PC-3 (cell line): Measurements from ENCODE around the gene NUDT8. TPM values are rescaled to one million over a fixed set of nuclear protein-coding genes. Genes with fewer than 3 reads are reported as not detected.

Experiments
- ATAC-seq: fragments of 200-7000 bp; cut with Tn5 transposase; 2 replicates; pipeline ENCODE4 v1.9.1; 2020; ENCODE audit warnings: mild to moderate bottlenecking, moderate library complexity
- BruUV-seq: library from RNA; stranded (reverse); fragments of 400-500 nt; replicated peaks from 2 replicates; lab custom pipeline; 2021; lab: Mats Ljungman, UMichigan
- CTCF ChIA-PET: fragments of 300-600 bp; sonication (Branson Sonifier 250); formaldehyde crosslinking; loops from one replicate; lab custom pipeline; 2022; ENCODE audit warnings: antibody characterized with exemption; lab: Charles Lee
- POLR2A ChIA-PET: fragments of 300-600 bp; sonication (Branson Sonifier 250); formaldehyde crosslinking; loops from one replicate; lab custom pipeline; 2022; ENCODE audit warnings: antibody characterized with exemption; ENCODE audit not compliant: unreplicated experiment; lab: Charles Lee
- DNase-seq: peaks from one replicate; pipeline ENCODE4 v3.0.0-alpha.2; 2015
- H2AFZ ChIP-seq: fragments of 300-600 bp; sonication (generic); 2 replicates; pipeline ENCODE4 v1.6.0; 2016; ENCODE audit warnings: antibody characterized with exemption, low read length
- H3F3A ChIP-seq: fragments of 300-600 bp; sonication (generic); one replicate; pipeline ENCODE4 v1.6.0; 2017; ENCODE audit warnings: antibody characterized with exemption, low read length, control low read depth, mild to moderate bottlenecking; ENCODE audit not compliant: unreplicated experiment
- H3K27ac ChIP-seq: fragments of 300-600 bp; sonication (generic); 2 replicates; pipeline ENCODE4 v1.5.1; 2016; ENCODE audit warnings: mild to moderate bottlenecking, low read length
- H3K27me3 ChIP-seq: fragments of 300-600 bp; sonication (generic); 2 replicates; pipeline ENCODE4 v1.6.1; 2016; ENCODE audit warnings: low read length, mixed read lengths
- H3K36me3 ChIP-seq: fragments of 300-600 bp; sonication (generic); 2 replicates; pipeline ENCODE4 v1.6.1; 2016; ENCODE audit warnings: low read depth, mixed run types, low read length, mixed read lengths
- H3K4me1 ChIP-seq: fragments of 300-600 bp; sonication (generic); 2 replicates; pipeline ENCODE4 v1.5.1; 2016; ENCODE audit warnings: low read length; ENCODE audit not compliant: insufficient read depth
- H3K4me2 ChIP-seq: fragments of 300-600 bp; sonication (generic); 2 replicates; pipeline ENCODE4 v1.6.0; 2016; ENCODE audit warnings: low read length
- H3K4me3 ChIP-seq: fragments of 300-600 bp; sonication (generic); 2 replicates; pipeline ENCODE4 v1.5.1; 2016; ENCODE audit warnings: mild to moderate bottlenecking, low read length, mixed read lengths
- H3K79me2 ChIP-seq: fragments of 300-600 bp; sonication (generic); 2 replicates; pipeline ENCODE4 v1.6.1; 2017; ENCODE audit warnings: low read length, mixed read lengths
- H3K9ac ChIP-seq: fragments of 300-600 bp; sonication (generic); 2 replicates; pipeline ENCODE4 v1.6.0; 2016; ENCODE audit warnings: mild to moderate bottlenecking, low read length
- H3K9me2 ChIP-seq: fragments of 300-600 bp; sonication (generic); replicated peaks from 2 replicates; pipeline ENCODE4 v1.6.1; 2016; ENCODE audit warnings: mixed run types, low read length, mixed read lengths
- H3K9me3 ChIP-seq: fragments of 300-600 bp; sonication (generic); 2 replicates; pipeline ENCODE4 v1.6.1; 2016; ENCODE audit warnings: low read length, mixed read lengths
- H4K20me1 ChIP-seq: fragments of 300-600 bp; sonication (generic); 2 replicates; pipeline ENCODE4 v1.6.1; 2016; ENCODE audit warnings: low read length, mixed read lengths
- EZH2 ChIP-seq: fragments of 300-600 bp; sonication (generic); IDR thresholded peaks from one replicate; pipeline ENCODE4 v1.6.1; 2017; ENCODE audit warnings: antibody characterized with exemption, mild to moderate bottlenecking, low read length; ENCODE audit not compliant: unreplicated experiment
- EZH2phosphoT487 ChIP-seq: fragments of 300-600 bp; sonication (generic); IDR thresholded peaks from 2 replicates; pipeline ENCODE4 v1.6.1; 2018; ENCODE audit warnings: mild to moderate bottlenecking, antibody characterized with exemption, low read length, borderline replicate concordance
- intact Hi-C: fragments of 100-400 bp; cut with micrococcal nuclease; formaldehyde crosslinking; loops from 2 replicates; pipeline ENCODE4 v1.9.0; 2023
- total RNA-seq: library from RNA; depleted of rRNA; stranded (reverse); fragments of >200 nt; gene quantifications from 2 replicates; pipeline ENCODE4 v1.2.3, GENCODE V29; 2014
- TF ChIP-seq, protein P1 (sequence below): fragments of 300-600 bp; sonication (generic); conservative IDR thresholded peaks from 2 replicates; pipeline ENCODE4 v1.5.1; 2017; ENCODE audit warnings: antibody characterized with exemption, low read depth, mild to moderate bottlenecking, low read length

The NUDT8 gene
- total RNA-seq, 1 experiment from 2014 or later = 50.6 TPM

DNA sequence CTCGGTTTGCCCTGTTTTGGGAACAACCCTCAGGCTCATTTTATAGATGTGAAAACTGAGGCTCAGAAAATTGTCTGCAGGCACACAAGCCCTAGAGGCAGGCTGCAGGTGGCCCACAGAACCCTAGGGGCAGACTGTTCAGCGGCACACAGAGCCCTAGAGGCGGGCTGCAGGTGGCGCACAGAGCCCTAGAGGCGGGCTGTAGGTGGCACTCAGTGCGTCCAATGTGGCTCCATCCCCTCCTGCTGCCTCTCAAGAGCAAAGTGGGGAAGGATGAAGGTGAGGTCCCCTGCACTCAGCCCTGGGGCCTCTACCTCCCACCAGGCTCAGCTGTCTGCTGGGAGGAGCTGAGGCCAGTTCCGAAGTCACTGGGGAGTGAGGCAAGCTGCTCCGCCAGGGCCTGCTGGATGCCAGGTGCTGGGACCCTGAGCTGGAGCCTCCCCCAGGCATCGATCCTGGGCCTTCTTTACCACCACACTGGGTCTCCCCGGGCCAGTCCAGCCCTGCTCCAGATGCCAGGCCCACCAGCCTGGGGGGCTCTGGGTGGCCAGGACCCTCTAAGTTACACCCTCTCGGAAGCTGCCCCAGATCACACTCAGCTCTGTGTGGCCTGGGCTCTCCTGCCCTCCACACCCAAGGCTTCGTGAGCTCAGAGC lies 18.5 kb upstream of the NUDT8 start:
- Histone ChIP-seq H3K4me2 (no peak overlapping the region), H3K36me3 (no peaks in the 10 kb centered on the region), H3K9me3 (no peaks in the 10 kb centered on the region), H3K27me3 (no peaks in the 10 kb centered on the region), H3K27ac (no peak overlapping the region), H3K9me2 (no peaks in the 10 kb centered on the region), H4K20me1 (no peaks in the 10 kb centered on the region), H3K9ac (no peak overlapping the region), H3K4me1 (no peaks in the 10 kb centered on the region), H2AFZ (no peak overlapping the region), H3K79me2 (no peaks in the 10 kb centered on the region), H3K4me3 (no peak overlapping the region), H3F3A (no peaks in the 10 kb centered on the region)
- BruUV-seq = no TSS peak
- intact Hi-C loops = no loop called here
- ChIA-PET CTCF (no interaction called here), POLR2A (no interaction called here)
- ATAC-seq = peak; percentile 55; the same call in 1 of the 2 replicates
- TF ChIP-seq EZH2phosphoT487 (no peak), EZH2 (no peak)
- TF ChIP-seq, protein P1, sequence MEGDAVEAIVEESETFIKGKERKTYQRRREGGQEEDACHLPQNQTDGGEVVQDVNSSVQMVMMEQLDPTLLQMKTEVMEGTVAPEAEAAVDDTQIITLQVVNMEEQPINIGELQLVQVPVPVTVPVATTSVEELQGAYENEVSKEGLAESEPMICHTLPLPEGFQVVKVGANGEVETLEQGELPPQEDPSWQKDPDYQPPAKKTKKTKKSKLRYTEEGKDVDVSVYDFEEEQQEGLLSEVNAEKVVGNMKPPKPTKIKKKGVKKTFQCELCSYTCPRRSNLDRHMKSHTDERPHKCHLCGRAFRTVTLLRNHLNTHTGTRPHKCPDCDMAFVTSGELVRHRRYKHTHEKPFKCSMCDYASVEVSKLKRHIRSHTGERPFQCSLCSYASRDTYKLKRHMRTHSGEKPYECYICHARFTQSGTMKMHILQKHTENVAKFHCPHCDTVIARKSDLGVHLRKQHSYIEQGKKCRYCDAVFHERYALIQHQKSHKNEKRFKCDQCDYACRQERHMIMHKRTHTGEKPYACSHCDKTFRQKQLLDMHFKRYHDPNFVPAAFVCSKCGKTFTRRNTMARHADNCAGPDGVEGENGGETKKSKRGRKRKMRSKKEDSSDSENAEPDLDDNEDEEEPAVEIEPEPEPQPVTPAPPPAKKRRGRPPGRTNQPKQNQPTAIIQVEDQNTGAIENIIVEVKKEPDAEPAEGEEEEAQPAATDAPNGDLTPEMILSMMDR = peak; percentile 41; the same call in 1 of the 2 replicates
- no peak for DNase-seq

GRCh38 chr11:67647471-67647870 lies 17.7 kb upstream of the NUDT8 start:
- DNase-seq (no peak), ATAC-seq (no peak)
- intact Hi-C loops = no loop called here
- Histone ChIP-seq H3K36me3 (no peaks in the 10 kb centered on the region), H2AFZ (no peak overlapping the region), H4K20me1 (no peaks in the 10 kb centered on the region), H3F3A (no peaks in the 10 kb centered on the region), H3K9ac (no peak overlapping the region), H3K27me3 (no peaks in the 10 kb centered on the region), H3K4me1 (no peaks in the 10 kb centered on the region), H3K4me3 (no peak overlapping the region), H3K9me2 (no peaks in the 10 kb centered on the region), H3K9me3 (no peaks in the 10 kb centered on the region), H3K79me2 (no peaks in the 10 kb centered on the region), H3K4me2 (no peak overlapping the region), H3K27ac (no peak overlapping the region)
- no TSS peak for BruUV-seq
- TF ChIP-seq EZH2phosphoT487 = no peak
- TF ChIP-seq EZH2 = no peak
- TF ChIP-seq, protein P1 = no peak
- CTCF ChIA-PET = no interaction called here
- POLR2A ChIA-PET = no interaction called here
